AG09319 (cell line): ENCODE data around the gene TTC7B.

Experiments used
- DNase-seq: peaks from one replicate; pipeline ENCODE4 v3.0.0-alpha.2; 2010; ENCODE audit warnings: low read depth; ENCODE audit errors: extremely low read depth
- CTCF ChIP-seq: IDR thresholded peaks from 2 replicates; pipeline ENCODE4 v1.5.1; 2011; ENCODE audit warnings: low read depth, mild to moderate bottlenecking, inconsistent platforms, low read length, moderate library complexity

Gene TTC7B

GRCh38 chr14:90803249-90803648, 13.0 kb downstream of the TTC7B start:
- no peak for DNase-seq
- TF ChIP-seq CTCF: no peak

GRCh38 chr14:90799420-90799819, 16.8 kb downstream of the TTC7B start:
- DNase-seq: no peak
- TF ChIP-seq CTCF: no peak

GRCh38 chr14:90797919-90798318, 18.3 kb downstream of the TTC7B start:
- DNase-seq: no peak
- TF ChIP-seq CTCF: no peak

GRCh38 chr14:90797451-90797850, 18.8 kb downstream of the TTC7B start:
- no peak for DNase-seq
- TF ChIP-seq CTCF: no peak

- DNase-seq: no peak
- TF ChIP-seq CTCF: no peak
These were observed 19.9 kb downstream of the TTC7B start for GRCh38 chr14:90796329-90796728.

- DNase-seq: peak; percentile 10
- no peak for TF ChIP-seq CTCF
These were observed 20.5 kb downstream of the TTC7B start for GRCh38 chr14:90795744-90796143.

GRCh38 chr14:90791486-90791885, 24.7 kb downstream of the TTC7B start:
- TF ChIP-seq CTCF: no peak
- DNase-seq: no peak

- no peak for DNase-seq
These were observed 28.2 kb downstream of the TTC7B start for GRCh38 chr14:90788031-90788430.

More at GRCh38 chr14:90788031-90788430, 28.2 kb downstream of the TTC7B start:
- no peak for TF ChIP-seq CTCF
